Colonic mucosa (tissue), 4 donors: ENCODE results near the gene C1QTNF4. TPM values are rescaled to one million over a fixed set of nuclear protein-coding genes. Genes with fewer than 3 reads are reported as not detected.

Experiments
- DNase-seq: peaks from one replicate; pipeline ENCODE4 v3.0.0-alpha.2; 2020
- H3K27ac ChIP-seq: fragments of 200-600 bp; one replicate; pipeline ENCODE4 v1.8.0; 2021
- H3K27me3 ChIP-seq: fragments of 200-600 bp; one replicate; pipeline ENCODE4 v1.8.0; 2021
- H3K36me3 ChIP-seq: fragments of 200-600 bp; one replicate; pipeline ENCODE4 v1.8.0; 2021
- H3K4me1 ChIP-seq: fragments of 200-600 bp; one replicate; pipeline ENCODE4 v1.8.0; 2021; ENCODE audit warnings: mild to moderate bottlenecking
- H3K4me3 ChIP-seq: fragments of 200-600 bp; one replicate; pipeline ENCODE4 v1.8.0; 2021
- H3K9ac ChIP-seq, 2 donors: one replicate each; pipeline ENCODE4 v1.7.0; 2013; ENCODE audit warnings: control low read depth in 2 of 2, low read depth in 2 of 2, low read length in 2 of 2
- H3K9me3 ChIP-seq: fragments of 200-600 bp; one replicate; pipeline ENCODE4 v1.8.0; 2021
- CTCF ChIP-seq: fragments of 200-600 bp; IDR thresholded peaks from one replicate; pipeline ENCODE4 v1.8.0; 2022; ENCODE audit warnings: antibody characterized with exemption, mild to moderate bottlenecking
- intact Hi-C: fragments of 100-400 bp; cut with DNase I; formaldehyde crosslinking; loops from one replicate; pipeline ENCODE4 v1.14.1; 2022
- total RNA-seq, 2 donors: library from RNA; stranded (reverse); fragmentation: NEBNext Ultra II Directional in 1 of 2; extraction: Animal tissue kit (Norgen Biotek cat#: 25700) in 1 of 2; gene quantifications; one replicate each; pipeline ENCODE4 v1.2.1, GENCODE V29; 2021
- donor health status: healthy.
- donor health status: DM: no; HTN: no; CAD: no.
- donor health status: DM: no; HTN: no; CAD: no.

The C1QTNF4 gene
- total RNA-seq, 2 donors from 2014 or later, result 0.35 to 0.85 TPM

- Histone ChIP-seq H3K9ac (no peak overlapping the region), H3K4me1 (no peaks in the 10 kb centered on the region), H3K36me3 (no peaks in the 10 kb centered on the region), H3K4me3 (no peak overlapping the region), H3K9me3 (no peaks in the 10 kb centered on the region), H3K27me3 (no peaks in the 10 kb centered on the region), H3K27ac (no peak overlapping the region)
- DNase-seq, result no peak
- TF ChIP-seq CTCF, result no peak
- intact Hi-C loops, result no loop called here
Measured at GRCh38 chr11:47605921-47606320, 11.7 kb upstream of the C1QTNF4 start.

GRCh38 chr11:47603295-47603694 is 9.1 kb upstream of the C1QTNF4 start:
- intact Hi-C loops, result no loop called here

GRCh38 chr11:47599902-47600301 is 5.7 kb upstream of the C1QTNF4 start:
- TF ChIP-seq CTCF, result no peak
- Histone ChIP-seq H3K4me1 (no peaks in the 10 kb centered on the region), H3K27ac (no peak overlapping the region), H3K9ac (no peak overlapping the region), H3K36me3 (no peaks in the 10 kb centered on the region), H3K27me3 (no peaks in the 10 kb centered on the region), H3K9me3 (no peaks in the 10 kb centered on the region), H3K4me3 (no peak overlapping the region)
- no peak for DNase-seq
- intact Hi-C loops, result no loop called here

More at GRCh38 chr11:47603295-47603694, 9.1 kb upstream of the C1QTNF4 start:
- Histone ChIP-seq H3K4me3 (no peak overlapping the region), H3K36me3 (no peaks in the 10 kb centered on the region), H3K4me1 (no peaks in the 10 kb centered on the region), H3K9ac (no peak overlapping the region), H3K9me3 (no peaks in the 10 kb centered on the region), H3K27ac (no peak overlapping the region), H3K27me3 (no peaks in the 10 kb centered on the region)
- TF ChIP-seq CTCF, result no peak
- no peak for DNase-seq

GRCh38 chr11:47595967-47596366 is 1.8 kb upstream of the C1QTNF4 start:
- Histone ChIP-seq H3K4me3 (no peak overlapping the region), H3K9ac (no peak overlapping the region), H3K27ac (no peak overlapping the region), H3K27me3 (peaks cover 29% of the 10 kb centered on the region), H3K4me1 (no peaks in the 10 kb centered on the region), H3K9me3 (no peaks in the 10 kb centered on the region), H3K36me3 (no peaks in the 10 kb centered on the region)
- intact Hi-C loops, result no loop called here
- TF ChIP-seq CTCF, result no peak
- DNase-seq, result no peak

- no peaks in the 10 kb centered on the region for H3K9me3 ChIP-seq
- H3K27me3 ChIP-seq, result peaks cover 29% of the 10 kb centered on the region
- no peak for TF ChIP-seq CTCF
- no peak overlapping the region for H3K4me3 ChIP-seq
- H3K4me1 ChIP-seq, result no peaks in the 10 kb centered on the region
- intact Hi-C loops, result no loop called here
- no peaks in the 10 kb centered on the region for H3K36me3 ChIP-seq
- no peak overlapping the region for H3K9ac ChIP-seq
- no peak overlapping the region for H3K27ac ChIP-seq
- no peak for DNase-seq
Measured at GRCh38 chr11:47595029-47595428, 818 bp upstream of the C1QTNF4 start.

- intact Hi-C loops, result no loop called here
- H3K9ac ChIP-seq, result no peak overlapping the region
- no peak overlapping the region for H3K4me3 ChIP-seq
Measured at GRCh38 chr11:47593492-47593933, 698 bp downstream of the C1QTNF4 start.

More at GRCh38 chr11:47593492-47593933, 698 bp downstream of the C1QTNF4 start:
- Histone ChIP-seq H3K4me1 (no peaks in the 10 kb centered on the region), H3K9me3 (no peaks in the 10 kb centered on the region), H3K27ac (no peak overlapping the region), H3K27me3 (peaks cover 29% of the 10 kb centered on the region), H3K36me3 (no peaks in the 10 kb centered on the region)
- TF ChIP-seq CTCF, result no peak
- DNase-seq, result no peak
